A673 (cell line): ENCODE data around the gene PPT1. TPM values are rescaled to one million over a fixed set of nuclear protein-coding genes. Genes with fewer than 3 reads are reported as not detected.

Source experiments
- BruUV-seq: library from RNA; stranded (reverse); fragments of 400-500 nt; replicated peaks from 2 replicates; lab custom pipeline; 2021; lab: Mats Ljungman, UMichigan
- CTCF ChIA-PET: fragments of 300-600 bp; sonication (Branson Sonifier 250); formaldehyde crosslinking; loops from one replicate; lab custom pipeline; 2022; ENCODE audit warnings: antibody characterized with exemption; lab: Charles Lee
- POLR2A ChIA-PET: fragments of 300-600 bp; sonication (Branson Sonifier 250); formaldehyde crosslinking; loops from one replicate; lab custom pipeline; 2022; ENCODE audit warnings: antibody characterized with exemption; ENCODE audit not compliant: low non-redundant PET; lab: Charles Lee
- DNase-seq: peaks from one replicate; pipeline ENCODE4 v3.0.0-alpha.2; 2015; ENCODE audit warnings: low spot score
- H3K27ac ChIP-seq: fragments of 200-600 bp; sonication (generic); 2 replicates; pipeline ENCODE4 v1.5.1; 2016; ENCODE audit warnings: mixed run types, low read depth, mild to moderate bottlenecking, mixed read lengths, antibody characterized with exemption, low read length; ENCODE audit not compliant: poor library complexity, severe bottlenecking
- H3K27me3 ChIP-seq: fragments of 200-600 bp; sonication (generic); replicated peaks from 2 replicates; pipeline ENCODE4 v1.6.1; 2017; ENCODE audit warnings: mixed run types, low read depth, mild to moderate bottlenecking, mixed read lengths, antibody characterized with exemption, low read length; ENCODE audit not compliant: insufficient read depth, poor library complexity
- H3K36me3 ChIP-seq: fragments of 200-600 bp; sonication (generic); 2 replicates; pipeline ENCODE4 v1.6.1; 2016; ENCODE audit warnings: mixed run types, mild to moderate bottlenecking, mixed read lengths, antibody characterized with exemption, low read length; ENCODE audit not compliant: insufficient read depth, poor library complexity, severe bottlenecking
- H3K4me1 ChIP-seq: fragments of 200-600 bp; sonication (generic); 2 replicates; pipeline ENCODE4 v1.6.1; 2017; ENCODE audit warnings: mixed run types, mild to moderate bottlenecking, mixed read lengths, antibody characterized with exemption, low read length; ENCODE audit not compliant: insufficient read depth, poor library complexity, severe bottlenecking
- H3K4me3 ChIP-seq: fragments of 200-600 bp; sonication (generic); 2 replicates; pipeline ENCODE4 v1.5.1; 2016; ENCODE audit warnings: low read depth, mixed run types, mild to moderate bottlenecking, mixed read lengths, low read length; ENCODE audit not compliant: poor library complexity, severe bottlenecking
- H3K9me3 ChIP-seq: fragments of 200-600 bp; sonication (generic); 2 replicates; pipeline ENCODE4 v1.6.1; 2016; ENCODE audit warnings: mixed run types, low read depth, mild to moderate bottlenecking, mixed read lengths, antibody characterized with exemption, low read length; ENCODE audit not compliant: poor library complexity, severe bottlenecking
- CTCF ChIP-seq: fragments of 300-800, 200-600 bp; sonication (generic); conservative IDR thresholded peaks from 2 replicates; pipeline ENCODE4 v1.5.1; 2017; ENCODE audit warnings: low read depth, mild to moderate bottlenecking, antibody characterized with exemption, low read length, moderate library complexity, mixed read lengths
- EZH2 ChIP-seq: fragments of 200-600 bp; sonication (generic); IDR thresholded peaks from 2 replicates; pipeline ENCODE4 v1.6.1; 2017; ENCODE audit warnings: borderline replicate concordance, low read depth, mild to moderate bottlenecking, mixed read lengths, antibody characterized with exemption, low read length; ENCODE audit not compliant: poor library complexity, severe bottlenecking
- intact Hi-C: fragments of 100-400 bp; cut with micrococcal nuclease; formaldehyde crosslinking; loops from one replicate; pipeline ENCODE4 v1.10.0; 2022; ENCODE audit not compliant: unreplicated experiment
- total RNA-seq: library from RNA; stranded (reverse); gene quantifications from 2 replicates; pipeline ENCODE4 v1.2.3, GENCODE V29; 2021

The PPT1 gene
- total RNA-seq, 1 experiment from 2014 or later: 76.3 TPM

- BruUV-seq: no TSS peak
- no peak for DNase-seq
- no peaks in the 10 kb centered on the region for H3K27me3 ChIP-seq
- no peak overlapping the region for H3K4me3 ChIP-seq
- ChIA-PET CTCF (no interaction called here), POLR2A (no interaction called here)
- no peaks in the 10 kb centered on the region for H3K9me3 ChIP-seq
- peaks cover 14% of the 10 kb centered on the region for H3K4me1 ChIP-seq
- TF ChIP-seq EZH2 (no peak), CTCF (no peak)
- H3K27ac ChIP-seq: no peak overlapping the region
- intact Hi-C loops: no loop called here
- H3K36me3 ChIP-seq: peaks cover 4% of the 10 kb centered on the region
These were observed 51.3 kb downstream of the PPT1 start for GRCh38 chr1:40045766-40046165.

GRCh38 chr1:40045182-40045581, 51.9 kb downstream of the PPT1 start:
- intact Hi-C loops: no loop called here
- Histone ChIP-seq H3K9me3 (no peaks in the 10 kb centered on the region), H3K36me3 (peaks cover 4% of the 10 kb centered on the region), H3K27ac (no peak overlapping the region), H3K27me3 (no peaks in the 10 kb centered on the region), H3K4me3 (no peak overlapping the region), H3K4me1 (peaks cover 14% of the 10 kb centered on the region)
- ChIA-PET CTCF (no interaction called here), POLR2A (no interaction called here)
- TF ChIP-seq EZH2 (no peak), CTCF (no peak)
- DNase-seq: no peak
- no TSS peak for BruUV-seq

- ChIA-PET CTCF (no interaction called here), POLR2A (no interaction called here)
- intact Hi-C loops: no loop called here
- DNase-seq: no peak
- Histone ChIP-seq H3K9me3 (no peaks in the 10 kb centered on the region), H3K27ac (no peak overlapping the region), H3K4me1 (peaks cover 8% of the 10 kb centered on the region), H3K27me3 (no peaks in the 10 kb centered on the region), H3K4me3 (no peak overlapping the region), H3K36me3 (no peaks in the 10 kb centered on the region)
- no peak for TF ChIP-seq CTCF
- TF ChIP-seq EZH2: no peak
- BruUV-seq: no TSS peak
These were observed 52.9 kb downstream of the PPT1 start for GRCh38 chr1:40044110-40044509.
